ENCODE measurements around the gene PRICKLE1.

The PRICKLE1 gene

DNA sequence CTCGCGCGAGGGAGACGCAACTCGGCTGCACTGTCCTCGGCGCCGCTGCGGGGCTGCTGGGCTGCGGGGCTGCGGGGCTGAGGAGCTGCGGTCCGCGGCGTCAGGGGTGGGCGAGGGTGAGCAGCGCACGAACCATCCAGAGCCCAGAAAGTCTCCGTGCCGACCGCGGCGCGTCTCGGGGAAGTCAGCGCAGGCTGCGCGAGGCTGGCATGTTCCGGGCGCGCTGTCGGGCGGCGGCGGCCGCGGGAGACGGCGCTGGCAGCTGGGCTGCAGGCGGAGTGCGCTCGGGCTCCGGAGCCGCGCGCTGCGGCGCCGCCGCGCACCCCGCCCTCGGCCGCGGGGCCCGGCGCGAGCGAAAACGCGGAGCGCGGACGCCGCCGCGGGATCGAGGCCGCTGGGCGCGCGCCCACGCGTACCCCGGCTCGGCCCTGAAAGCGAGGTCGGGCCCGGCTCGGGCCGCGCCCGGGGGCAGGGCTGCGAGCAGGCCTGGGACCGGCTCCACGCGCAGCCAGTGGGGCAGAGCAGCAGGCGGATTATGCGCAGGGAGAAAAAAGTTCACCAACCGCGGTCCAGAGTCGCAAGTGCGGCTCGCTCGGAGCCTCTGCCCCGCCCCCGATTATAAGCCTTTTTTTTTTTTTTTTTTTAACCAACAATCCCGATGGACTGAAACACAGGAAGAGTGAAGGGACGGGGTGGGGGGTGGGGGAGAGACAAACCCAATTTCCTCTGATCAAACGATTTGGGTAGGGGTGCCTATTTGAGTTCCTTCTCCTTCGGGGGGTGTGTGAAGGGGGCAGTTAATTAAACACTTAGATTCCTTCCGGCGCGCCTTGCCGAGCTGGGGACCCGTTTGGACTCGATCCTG, at the start of gene PRICKLE1:
TSS of gene PRICKLE1 (minus strand) at position 282 of the 865 bp plus-strand sequence. CDS start 117,230 bp downstream, outside the sequence.
- peaks cover 2% of the 10 kb centered on the region for H3K36me3 Mint-ChIP-seq (ENCODE audit: insufficient read depth)
- H3K9me3 Mint-ChIP-seq, result no peaks in the 10 kb centered on the region
- H3K4me3 Mint-ChIP-seq, result peak within 1 kb of the TSS; percentile 57
- DNase-seq (ENCODE audit: low spot score in 2 of 2), result no peak
- no peak within 1 kb of the TSS for H3K27ac Mint-ChIP-seq (ENCODE audit: low read depth)
- H3K27me3 Mint-ChIP-seq, result peaks cover 72% of the 10 kb centered on the region
- ATAC-seq (replicated peaks; ENCODE audit: extremely low read depth, poor library complexity, severe bottlenecking), result no peak
- H3K4me1 Mint-ChIP-seq, result peaks cover 11% of the 10 kb centered on the region

GRCh38 chr12:42638697-42639096, 49.2 kb upstream of the PRICKLE1 start:
- Mint-ChIP-seq H3K27me3 (no peaks in the 10 kb centered on the region), H3K4me3 (no peak overlapping the region), H3K27ac (ENCODE audit: low read depth) (no peak overlapping the region), H3K9me3 (peaks cover 6% of the 10 kb centered on the region), H3K4me1 (no peaks in the 10 kb centered on the region), H3K36me3 (ENCODE audit: insufficient read depth) (no peaks in the 10 kb centered on the region)
- ATAC-seq (replicated peaks; ENCODE audit: extremely low read depth, poor library complexity, severe bottlenecking), result no peak
- DNase-seq (ENCODE audit: low spot score in 2 of 2), result no peak

DNA sequence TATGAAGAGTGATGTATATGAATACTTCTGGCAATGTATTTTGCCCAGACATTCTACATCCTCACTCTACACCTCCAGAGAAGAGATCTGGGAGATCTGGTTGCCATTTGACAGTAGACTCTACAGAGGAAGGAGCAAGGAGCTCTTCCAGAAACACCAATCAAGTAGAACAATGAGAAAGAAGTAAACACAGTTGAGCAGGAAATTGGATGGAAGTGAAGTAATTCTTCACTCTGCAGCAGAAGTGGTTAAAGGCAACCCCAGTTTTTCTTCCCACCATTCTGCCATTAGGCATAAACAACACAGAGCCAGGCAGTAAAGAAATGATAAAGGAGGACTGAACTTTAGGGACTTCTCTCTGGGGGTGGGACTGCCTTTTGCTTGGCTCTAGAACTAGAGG, 48.5 kb upstream of the PRICKLE1 start:
- Mint-ChIP-seq H3K36me3 (ENCODE audit: insufficient read depth) (no peaks in the 10 kb centered on the region), H3K27ac (ENCODE audit: low read depth) (no peak overlapping the region), H3K4me3 (no peak overlapping the region), H3K27me3 (no peaks in the 10 kb centered on the region), H3K4me1 (no peaks in the 10 kb centered on the region), H3K9me3 (peaks cover 6% of the 10 kb centered on the region)
- ATAC-seq (replicated peaks; ENCODE audit: extremely low read depth, poor library complexity, severe bottlenecking), result no peak
- no peak for DNase-seq (ENCODE audit: low spot score in 2 of 2)

GRCh38 chr12:42636993-42637392, 47.4 kb upstream of the PRICKLE1 start:
- H3K36me3 Mint-ChIP-seq (ENCODE audit: insufficient read depth), result no peaks in the 10 kb centered on the region
- DNase-seq (ENCODE audit: low spot score in 2 of 2) (no peak), ATAC-seq (replicated peaks; ENCODE audit: extremely low read depth, poor library complexity, severe bottlenecking) (no peak)
- no peaks in the 10 kb centered on the region for H3K9me3 Mint-ChIP-seq
- H3K4me3 Mint-ChIP-seq, result no peak overlapping the region
- no peak overlapping the region for H3K27ac Mint-ChIP-seq (ENCODE audit: low read depth)
- H3K27me3 Mint-ChIP-seq, result no peaks in the 10 kb centered on the region
- H3K4me1 Mint-ChIP-seq, result no peaks in the 10 kb centered on the region

- Mint-ChIP-seq H3K36me3 (ENCODE audit: insufficient read depth) (no peaks in the 10 kb centered on the region), H3K27ac (ENCODE audit: low read depth) (no peak overlapping the region), H3K9me3 (no peaks in the 10 kb centered on the region), H3K4me3 (no peak overlapping the region), H3K27me3 (no peaks in the 10 kb centered on the region), H3K4me1 (no peaks in the 10 kb centered on the region)
- no peak for DNase-seq (ENCODE audit: low spot score in 2 of 2)
- ATAC-seq (replicated peaks; ENCODE audit: extremely low read depth, poor library complexity, severe bottlenecking), result no peak
These were observed 44.0 kb upstream of the PRICKLE1 start for GRCh38 chr12:42633594-42633993.

DNA sequence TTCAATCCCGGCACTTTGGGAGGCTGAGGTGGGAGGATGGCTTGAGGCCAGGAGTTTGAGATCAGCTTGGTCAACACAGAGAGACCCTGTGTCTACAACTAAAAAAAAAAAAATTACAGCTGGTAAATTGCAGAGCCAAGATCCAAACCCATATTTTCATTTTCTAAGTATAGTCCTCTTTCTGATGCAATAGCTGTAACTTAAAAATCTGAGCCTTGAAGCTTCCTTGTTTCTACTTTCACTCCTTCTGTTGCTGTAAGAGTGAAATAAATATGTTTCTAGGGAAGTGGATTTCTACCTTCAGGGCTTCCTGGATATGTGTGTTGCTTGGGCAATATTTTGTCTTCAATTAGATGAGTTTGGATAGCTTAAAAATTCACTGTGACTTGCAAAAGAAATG, 42.0 kb upstream of the PRICKLE1 start:
- Mint-ChIP-seq H3K27ac (ENCODE audit: low read depth) (no peak overlapping the region), H3K4me3 (no peak overlapping the region), H3K9me3 (no peaks in the 10 kb centered on the region), H3K4me1 (no peaks in the 10 kb centered on the region), H3K27me3 (no peaks in the 10 kb centered on the region), H3K36me3 (ENCODE audit: insufficient read depth) (no peaks in the 10 kb centered on the region)
- DNase-seq (ENCODE audit: low spot score in 2 of 2) (no peak), ATAC-seq (replicated peaks; ENCODE audit: extremely low read depth, poor library complexity, severe bottlenecking) (no peak)

GRCh38 chr12:42630314-42630713, 40.8 kb upstream of the PRICKLE1 start:
- Mint-ChIP-seq H3K4me3 (no peak overlapping the region), H3K27ac (ENCODE audit: low read depth) (no peak overlapping the region), H3K4me1 (no peaks in the 10 kb centered on the region), H3K9me3 (no peaks in the 10 kb centered on the region), H3K36me3 (ENCODE audit: insufficient read depth) (no peaks in the 10 kb centered on the region), H3K27me3 (no peaks in the 10 kb centered on the region)
- no peak for ATAC-seq (replicated peaks; ENCODE audit: extremely low read depth, poor library complexity, severe bottlenecking)
- DNase-seq (ENCODE audit: low spot score in 2 of 2), result no peak

- Mint-ChIP-seq H3K27ac (ENCODE audit: low read depth) (no peak overlapping the region), H3K4me3 (no peak overlapping the region), H3K27me3 (no peaks in the 10 kb centered on the region), H3K4me1 (no peaks in the 10 kb centered on the region), H3K36me3 (ENCODE audit: insufficient read depth) (no peaks in the 10 kb centered on the region), H3K9me3 (peaks cover 5% of the 10 kb centered on the region)
- DNase-seq (ENCODE audit: low spot score in 2 of 2) (no peak), ATAC-seq (replicated peaks; ENCODE audit: extremely low read depth, poor library complexity, severe bottlenecking) (no peak)
These were observed 37.6 kb upstream of the PRICKLE1 start for GRCh38 chr12:42627151-42627550.

DNA sequence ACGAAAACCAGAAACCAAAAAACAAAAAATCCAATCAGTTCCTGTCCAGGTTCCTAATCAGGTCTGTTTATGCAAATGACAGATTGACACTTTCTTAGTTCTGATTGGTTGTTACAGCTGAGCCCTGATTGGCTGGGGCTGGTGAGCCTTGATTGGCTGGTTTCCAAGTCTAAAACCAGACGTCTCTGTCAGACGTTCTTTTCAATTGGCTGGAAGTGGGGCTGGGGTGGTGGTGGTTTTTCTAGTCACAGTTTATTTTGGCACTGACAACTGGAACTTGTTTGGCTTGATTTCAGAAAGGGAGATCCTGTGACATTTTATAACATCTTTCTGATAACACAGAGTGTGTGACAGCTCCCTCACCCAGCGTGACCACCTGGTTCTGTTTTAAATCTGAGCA, 36.1 kb upstream of the PRICKLE1 start:
- DNase-seq (ENCODE audit: low spot score in 2 of 2) (no peak), ATAC-seq (replicated peaks; ENCODE audit: extremely low read depth, poor library complexity, severe bottlenecking) (no peak)
- H3K4me3 Mint-ChIP-seq, result no peak overlapping the region
- H3K27me3 Mint-ChIP-seq, result no peaks in the 10 kb centered on the region
- no peak overlapping the region for H3K27ac Mint-ChIP-seq (ENCODE audit: low read depth)
- H3K36me3 Mint-ChIP-seq (ENCODE audit: insufficient read depth), result no peaks in the 10 kb centered on the region
- no peaks in the 10 kb centered on the region for H3K4me1 Mint-ChIP-seq
- H3K9me3 Mint-ChIP-seq, result peaks cover 5% of the 10 kb centered on the region

GRCh38 chr12:42617622-42618021, 28.1 kb upstream of the PRICKLE1 start:
- Mint-ChIP-seq H3K4me3 (no peak overlapping the region), H3K27ac (ENCODE audit: low read depth) (no peak overlapping the region), H3K9me3 (peaks cover 12% of the 10 kb centered on the region), H3K36me3 (ENCODE audit: insufficient read depth) (no peaks in the 10 kb centered on the region), H3K27me3 (no peaks in the 10 kb centered on the region), H3K4me1 (no peaks in the 10 kb centered on the region)
- no peak for ATAC-seq (replicated peaks; ENCODE audit: extremely low read depth, poor library complexity, severe bottlenecking)
- DNase-seq (ENCODE audit: low spot score in 2 of 2), result no peak

GRCh38 chr12:42615006-42615405, 25.5 kb upstream of the PRICKLE1 start:
- Mint-ChIP-seq H3K27ac (ENCODE audit: low read depth) (no peak overlapping the region), H3K4me3 (no peak overlapping the region), H3K4me1 (no peaks in the 10 kb centered on the region), H3K27me3 (peaks cover 9% of the 10 kb centered on the region), H3K9me3 (peaks cover 12% of the 10 kb centered on the region), H3K36me3 (ENCODE audit: insufficient read depth) (no peaks in the 10 kb centered on the region)
- DNase-seq (ENCODE audit: low spot score in 2 of 2) (no peak), ATAC-seq (replicated peaks; ENCODE audit: extremely low read depth, poor library complexity, severe bottlenecking) (no peak)

- Mint-ChIP-seq H3K27me3 (peaks cover 9% of the 10 kb centered on the region), H3K27ac (ENCODE audit: low read depth) (no peak overlapping the region), H3K4me3 (no peak overlapping the region), H3K36me3 (ENCODE audit: insufficient read depth) (no peaks in the 10 kb centered on the region), H3K9me3 (peaks cover 9% of the 10 kb centered on the region), H3K4me1 (no peaks in the 10 kb centered on the region)
- no peak for DNase-seq (ENCODE audit: low spot score in 2 of 2)
- ATAC-seq (replicated peaks; ENCODE audit: extremely low read depth, poor library complexity, severe bottlenecking), result no peak
These were observed 22.7 kb upstream of the PRICKLE1 start for GRCh38 chr12:42612231-42612613.

GRCh38 chr12:42611571-42612230, 22.2 kb upstream of the PRICKLE1 start:
- no peak for ATAC-seq (replicated peaks; ENCODE audit: extremely low read depth, poor library complexity, severe bottlenecking)
- Mint-ChIP-seq H3K36me3 (ENCODE audit: insufficient read depth) (no peaks in the 10 kb centered on the region), H3K27me3 (peaks cover 9% of the 10 kb centered on the region), H3K9me3 (peaks cover 9% of the 10 kb centered on the region), H3K4me1 (no peaks in the 10 kb centered on the region), H3K4me3 (no peak overlapping the region), H3K27ac (ENCODE audit: low read depth) (no peak overlapping the region)
- no peak for DNase-seq (ENCODE audit: low spot score in 2 of 2)
